NCI-H1436 treated with DMSO at 0.1 percent for 48 hours (cell line): ENCODE results near the gene SEL1L3.

ENCODE experiments used
- DNase-seq: peaks from one replicate; lab custom pipeline; 2025; lab: John Stamatoyannopoulos, UW

Gene SEL1L3

DNA sequence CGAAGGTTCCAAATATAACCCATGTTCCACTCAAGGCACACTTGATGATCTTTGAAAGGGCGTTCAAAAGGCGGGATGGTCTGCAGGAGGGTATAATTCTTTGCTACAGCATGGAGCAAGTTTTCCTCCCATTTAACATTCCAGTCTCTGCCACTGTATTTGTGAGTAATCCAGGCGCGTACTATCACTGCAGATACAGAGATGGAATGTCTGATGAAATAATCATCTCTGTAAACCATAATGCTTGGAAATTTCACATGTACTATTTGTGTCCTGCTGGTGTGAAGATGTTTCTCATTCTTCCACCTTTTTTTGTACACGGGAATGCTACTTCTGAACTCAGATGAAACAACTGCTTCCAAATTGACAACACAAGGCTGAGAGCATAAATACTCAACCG, 15.5 kb downstream of the SEL1L3 start:
- DNase-seq = no peak

DNA sequence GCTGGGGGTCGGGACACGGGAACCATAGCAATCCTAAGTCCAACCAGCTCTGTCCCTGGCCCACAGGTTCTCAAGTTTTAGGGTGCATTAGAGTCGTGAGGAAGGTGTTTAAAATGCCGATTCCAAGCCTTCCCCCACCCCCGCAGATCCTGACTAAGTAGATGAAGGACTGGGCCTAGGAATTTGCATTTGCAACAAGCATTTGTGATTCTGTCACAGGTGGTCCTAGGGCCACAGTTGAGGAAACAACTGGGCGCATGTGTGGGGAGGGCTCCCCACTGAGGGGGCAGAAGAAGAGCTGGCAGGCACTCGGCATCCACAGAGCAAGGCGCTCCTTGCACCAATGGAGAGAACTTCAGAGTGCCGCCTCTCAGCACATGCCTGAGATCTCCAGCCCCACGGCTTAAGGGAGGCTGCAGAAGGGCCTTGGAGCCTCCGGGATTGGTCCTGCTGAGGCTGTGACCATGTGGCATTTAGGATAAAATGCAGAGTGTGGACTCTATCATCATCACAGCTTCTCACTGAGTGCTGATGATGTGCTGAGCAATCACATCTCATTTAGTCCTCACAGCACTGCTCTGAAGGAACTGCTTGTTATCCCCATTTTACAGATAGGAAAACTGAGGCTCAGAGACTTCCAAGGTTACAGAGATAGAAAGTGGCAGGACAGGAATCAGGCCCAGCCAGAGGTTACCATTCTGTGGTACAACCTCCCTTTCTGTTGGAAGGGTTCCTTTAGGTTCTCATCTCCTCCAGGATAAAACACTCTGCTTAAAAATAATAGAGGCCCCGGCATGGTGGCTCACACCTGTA, 16.7 kb downstream of the SEL1L3 start:
- no peak for DNase-seq

DNA sequence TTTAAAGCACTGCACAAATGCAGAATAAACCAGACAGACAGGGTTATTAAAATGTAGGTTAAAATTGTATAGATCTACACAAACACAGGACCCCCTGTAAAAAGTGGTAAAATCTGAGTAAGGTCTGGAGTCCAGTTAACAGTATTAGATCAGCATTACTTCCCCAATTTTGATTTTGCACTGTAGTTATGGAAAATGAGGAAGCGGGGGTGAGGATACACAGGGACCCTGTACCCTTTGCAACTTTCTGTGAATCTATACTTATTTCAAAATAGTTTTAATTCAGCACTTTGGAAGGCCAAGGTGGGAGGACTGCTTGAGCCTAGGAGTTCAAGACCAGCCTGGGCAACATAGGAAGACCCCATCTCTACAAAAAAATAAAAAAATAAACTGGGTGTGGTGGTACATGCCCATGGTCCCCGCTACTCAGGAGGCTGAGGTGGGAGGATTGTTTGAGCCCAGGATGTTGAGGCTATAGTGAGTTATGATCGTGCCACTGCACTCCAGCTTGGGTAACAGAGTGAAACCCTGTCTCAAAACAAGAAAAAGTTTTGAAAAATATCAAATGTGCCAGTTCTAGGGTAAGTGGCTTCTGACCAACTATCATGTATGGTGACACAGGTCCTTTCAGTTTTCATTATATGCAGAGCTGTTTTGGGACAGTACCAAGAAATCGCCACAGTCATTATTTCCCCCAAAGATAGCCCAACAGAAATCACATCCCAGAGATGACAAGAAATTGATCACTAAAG, 17.7 kb downstream of the SEL1L3 start:
- DNase-seq = no peak

DNA sequence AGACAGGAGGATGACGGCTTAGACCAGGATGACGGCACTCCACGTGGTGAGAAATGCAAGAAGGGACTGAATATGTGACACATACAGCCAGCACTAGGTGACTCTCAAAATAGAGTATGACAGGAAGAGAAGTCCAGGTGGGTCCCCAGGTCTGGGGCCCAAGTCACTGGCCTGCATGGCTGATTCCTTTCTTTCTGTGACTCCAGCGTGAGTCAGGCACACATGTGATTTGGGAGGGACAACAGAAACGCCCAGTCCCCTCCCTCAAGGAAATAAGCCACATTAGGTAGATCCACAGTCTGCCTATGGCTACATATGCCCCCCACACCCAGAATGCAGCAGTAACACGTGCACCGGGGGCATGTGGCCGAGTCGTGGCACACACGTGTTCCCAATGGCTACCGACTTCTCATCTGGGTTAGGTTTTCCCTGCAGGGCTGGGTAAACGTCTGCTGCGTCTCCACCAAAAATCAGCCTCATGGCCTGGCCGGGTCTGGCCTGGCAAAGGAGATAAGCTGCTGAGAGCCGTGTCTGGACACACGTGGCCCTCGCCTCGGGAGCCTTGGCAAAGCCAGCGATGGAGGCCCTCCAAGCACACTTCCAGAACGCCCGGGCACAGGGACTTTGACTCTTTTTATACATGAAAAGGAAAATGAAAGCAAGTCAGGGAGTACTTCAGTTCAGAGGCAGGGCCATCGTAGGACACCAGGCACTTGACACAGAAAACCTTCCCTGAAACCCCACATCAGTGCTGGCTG, 19.3 kb downstream of the SEL1L3 start:
- DNase-seq = no peak

DNA sequence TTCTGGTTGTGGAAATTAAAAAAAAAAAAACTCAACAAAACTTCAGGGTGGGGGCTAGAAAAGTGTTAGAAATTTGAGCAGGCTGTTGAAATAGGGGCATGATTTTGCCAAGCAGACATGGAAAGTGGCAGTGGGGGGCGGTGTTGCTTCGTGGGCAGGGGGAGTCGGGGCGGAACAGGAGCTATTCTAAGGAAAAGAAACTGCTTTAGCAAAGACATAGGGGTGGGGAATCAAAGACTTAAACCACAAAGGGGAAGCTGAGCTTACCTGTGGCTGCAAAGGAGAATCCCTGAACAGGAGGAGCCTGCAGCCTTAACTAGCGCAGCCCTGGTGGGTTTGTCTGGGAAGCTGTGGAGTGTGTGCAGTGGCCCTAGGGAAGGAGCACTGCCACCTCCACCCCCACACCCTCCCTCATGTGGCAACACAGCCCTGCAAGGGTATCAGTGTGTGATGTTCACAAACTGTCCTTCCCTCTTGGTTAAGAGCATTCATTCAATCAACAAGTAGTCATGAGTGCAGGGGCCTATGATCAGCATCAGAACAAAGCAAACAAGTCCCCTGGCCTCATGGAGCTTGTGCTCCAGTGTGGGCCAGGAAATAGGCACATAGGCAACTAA, 20.5 kb downstream of the SEL1L3 start:
- DNase-seq = no peak

DNA sequence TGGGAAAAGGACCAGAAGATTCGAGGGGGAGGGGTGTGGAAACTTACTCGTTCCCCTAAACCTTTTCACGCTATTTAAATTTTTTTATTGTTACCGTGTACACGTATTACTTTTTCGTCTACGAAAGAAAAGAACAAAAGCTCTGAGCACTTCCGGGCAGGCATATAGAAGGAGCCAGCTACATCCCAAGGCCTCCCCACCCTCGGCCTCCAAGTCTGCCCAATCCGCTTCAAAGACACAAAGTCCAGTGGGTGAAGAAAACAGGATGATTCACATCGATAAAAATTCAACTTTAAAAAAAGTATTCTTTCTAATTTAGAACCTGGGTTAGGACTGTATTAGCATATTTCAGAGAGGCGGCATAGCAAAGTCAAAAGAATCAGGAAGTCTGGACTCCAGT, 23.1 kb downstream of the SEL1L3 start:
- no peak for DNase-seq

DNA sequence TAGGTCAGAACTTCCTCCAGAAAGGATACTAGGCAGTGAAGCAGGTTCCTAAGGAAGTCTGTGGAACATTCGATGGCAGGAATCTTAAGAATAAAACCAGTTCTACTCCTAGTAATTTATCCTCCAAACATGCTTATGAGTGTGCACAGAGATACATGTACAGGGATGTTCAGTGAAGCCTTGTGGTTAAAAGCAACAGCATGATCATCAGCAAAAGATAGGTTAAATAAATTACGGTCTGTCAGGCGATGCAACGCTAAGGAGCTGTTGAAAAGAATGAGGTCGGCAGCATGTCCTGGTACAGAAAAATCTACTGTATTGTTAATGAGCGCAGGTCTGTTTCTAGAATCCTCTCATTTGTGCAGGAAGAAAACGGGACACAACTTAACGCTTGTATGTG, 23.6 kb downstream of the SEL1L3 start:
- DNase-seq = no peak

DNA sequence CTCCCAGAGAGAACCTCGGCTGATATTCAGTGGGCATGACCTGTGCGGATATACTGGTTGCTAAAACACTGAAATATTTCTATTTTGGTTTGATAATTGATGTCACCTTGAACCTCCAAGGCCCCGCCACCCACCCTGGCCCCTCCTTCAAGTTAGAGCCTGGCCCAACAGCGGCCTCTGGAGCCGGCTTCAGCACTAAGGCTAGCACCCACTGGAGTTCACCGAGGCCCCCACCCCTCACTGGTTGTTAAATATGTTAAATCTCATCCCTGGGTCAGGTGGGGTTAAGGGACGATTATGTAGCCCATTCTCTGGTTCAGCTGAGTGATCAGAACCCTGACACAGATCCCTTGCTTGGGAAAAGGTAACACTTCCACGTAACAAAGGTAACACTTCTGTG, 24.3 kb downstream of the SEL1L3 start:
- DNase-seq = no peak

DNA sequence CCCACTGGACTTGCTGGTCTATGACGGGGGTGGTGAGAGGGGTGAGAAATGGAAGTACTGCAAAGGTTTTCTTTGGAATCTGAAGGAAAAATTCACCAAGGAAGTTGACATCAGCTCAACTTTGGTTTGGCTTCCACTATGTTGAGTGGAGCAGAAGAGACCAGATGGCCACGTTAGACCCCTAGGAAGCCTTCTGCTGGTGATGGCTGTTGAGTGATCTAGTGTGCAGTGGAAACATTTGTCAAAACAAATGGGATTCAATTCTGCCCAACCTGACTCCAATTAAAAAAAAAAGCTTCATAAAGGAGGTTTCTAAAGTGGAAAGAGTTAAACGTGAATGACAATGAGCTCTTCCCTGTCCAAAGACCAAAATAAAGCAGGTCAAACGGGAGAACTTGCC, 25.7 kb downstream of the SEL1L3 start:
- DNase-seq = no peak

DNA sequence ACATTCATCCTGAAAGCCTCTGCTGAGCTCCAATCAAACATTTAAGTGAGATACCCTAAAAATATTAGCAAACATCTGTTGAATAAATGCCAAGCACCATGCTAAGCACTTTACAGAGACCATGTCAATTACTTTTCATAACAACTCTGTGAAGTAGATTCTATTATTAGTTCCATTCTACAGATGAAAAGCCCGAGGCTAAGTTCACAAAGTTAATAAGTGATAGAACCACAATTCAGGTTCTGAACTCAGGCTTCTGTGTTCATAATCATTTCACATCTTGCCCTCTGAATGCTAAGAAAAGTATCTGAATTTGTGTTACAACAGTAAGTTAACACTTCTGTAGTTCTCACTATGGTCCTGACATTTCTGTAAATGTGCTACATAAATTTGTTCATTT, 27.4 kb downstream of the SEL1L3 start:
- no peak for DNase-seq

DNA sequence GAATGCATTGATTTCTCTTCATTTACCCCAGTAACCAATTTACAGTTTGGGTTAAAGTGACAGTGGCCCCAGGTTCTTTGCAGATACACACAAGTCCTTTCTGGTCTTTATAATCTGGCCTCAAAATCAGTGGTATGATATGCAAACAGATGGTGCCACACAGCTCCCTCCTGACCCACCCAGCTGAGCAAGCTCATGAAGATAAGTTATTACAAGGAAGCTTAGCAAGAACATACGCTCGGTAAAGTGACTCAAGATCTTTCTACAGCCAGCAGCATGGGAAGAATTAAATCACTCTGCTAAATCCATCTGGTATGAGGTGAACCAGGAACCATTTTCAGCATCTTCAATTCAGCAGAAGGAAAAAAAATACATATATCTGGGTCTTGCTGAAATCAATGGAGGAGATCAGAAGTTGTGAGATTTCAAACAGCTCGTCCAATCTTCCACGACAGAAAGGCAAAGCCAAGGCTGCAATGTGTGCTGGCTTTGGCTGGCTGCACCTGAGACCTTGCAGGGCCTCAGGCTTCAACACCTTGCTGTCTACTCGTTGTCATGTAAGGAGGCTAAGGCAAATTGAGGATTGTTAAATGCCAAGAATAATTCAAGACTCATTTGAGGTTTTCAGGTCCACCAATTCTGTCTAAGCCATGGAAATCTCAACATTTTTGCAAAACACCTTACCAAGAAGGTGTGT, 28.2 kb downstream of the SEL1L3 start:
- no peak for DNase-seq

DNA sequence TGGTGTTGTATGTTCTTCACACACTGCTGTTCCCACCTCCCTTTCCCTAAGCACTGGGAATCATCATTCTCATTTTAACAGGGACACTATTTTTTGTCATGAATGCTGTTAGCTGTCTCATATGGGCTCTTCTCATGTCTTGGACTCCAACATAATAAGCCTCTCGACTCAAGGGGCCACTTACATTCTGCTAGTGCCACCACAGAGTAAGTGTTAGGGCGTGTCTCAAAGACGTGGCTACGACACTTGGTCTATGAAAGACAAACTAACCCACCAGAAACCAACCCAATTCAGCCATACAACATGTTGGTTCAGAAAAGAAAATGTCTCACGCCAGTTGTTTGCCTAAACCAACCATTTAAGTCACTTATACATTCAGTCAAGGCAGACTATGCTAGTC, 32.2 kb downstream of the SEL1L3 start:
- no peak for DNase-seq

DNA sequence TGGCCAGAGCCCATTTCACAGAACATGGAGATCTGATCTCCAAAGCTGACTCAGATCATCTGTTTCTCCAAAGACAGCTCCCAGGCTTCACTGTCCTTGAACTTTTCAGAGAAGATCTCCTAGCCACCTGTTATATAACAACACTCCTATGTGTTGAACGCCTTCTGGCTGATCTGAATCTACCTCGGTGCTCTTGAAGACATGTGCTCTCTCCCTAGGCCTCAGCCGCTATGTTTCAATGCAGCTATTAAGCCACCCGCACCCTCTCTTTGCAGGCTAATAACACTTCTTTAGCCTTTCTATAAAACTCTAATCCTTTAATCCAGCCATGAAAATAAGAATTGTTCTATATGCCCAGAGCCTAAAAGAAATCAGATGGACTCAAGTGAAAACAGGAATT, 34.9 kb downstream of the SEL1L3 start:
- DNase-seq = no peak

DNA sequence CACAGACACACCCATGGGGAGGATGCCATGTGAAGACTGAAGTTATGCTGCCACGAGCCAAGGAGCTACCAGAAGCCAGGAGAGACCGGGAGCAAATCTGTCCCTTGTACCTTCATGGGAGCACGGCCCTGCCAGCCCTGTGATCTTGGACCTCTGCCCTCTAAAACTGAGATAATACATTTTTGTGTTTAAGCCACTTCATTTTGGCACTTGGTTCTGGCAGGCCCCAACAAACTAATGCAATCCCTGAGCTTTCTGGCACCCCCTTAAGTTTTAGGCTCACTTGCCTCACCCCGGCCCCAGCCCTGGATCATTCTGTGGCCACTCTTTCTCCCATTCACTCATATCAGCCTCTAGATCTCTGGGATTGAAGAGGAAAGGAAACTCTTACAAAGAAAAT, 35.4 kb downstream of the SEL1L3 start:
- DNase-seq = no peak

DNA sequence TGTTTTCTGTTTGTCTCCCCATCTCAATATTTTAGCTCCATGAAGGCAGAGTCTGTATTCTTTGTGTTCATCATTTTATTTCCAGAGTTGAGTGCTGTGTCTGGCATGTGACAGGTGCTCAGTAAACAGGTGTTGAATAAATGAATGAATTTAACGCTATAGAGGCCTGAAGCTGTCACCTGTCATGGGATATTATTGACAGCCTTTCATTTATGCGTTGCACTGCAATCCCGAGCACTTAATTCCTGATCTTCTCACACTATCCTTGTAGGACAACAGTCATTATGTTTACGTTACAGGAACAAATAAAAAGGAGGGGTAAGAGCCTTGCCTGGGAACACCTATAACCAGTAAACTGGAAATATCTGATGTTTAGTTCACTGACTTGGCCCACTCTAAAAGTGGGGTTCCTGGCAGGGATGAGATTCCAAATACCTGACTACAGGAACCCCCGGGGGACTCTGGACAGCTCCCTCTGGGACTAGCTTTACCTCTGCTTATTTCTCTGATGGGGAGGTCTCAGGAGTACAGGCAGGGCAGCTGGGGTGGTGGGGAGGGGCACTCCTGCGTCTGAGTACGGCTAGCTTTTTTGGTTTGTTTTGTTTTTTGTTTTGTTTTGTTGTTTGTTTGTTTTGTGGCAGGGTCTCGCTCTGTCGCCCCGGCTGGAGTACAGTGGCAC, 36.6 kb downstream of the SEL1L3 start:
- no peak for DNase-seq

DNA sequence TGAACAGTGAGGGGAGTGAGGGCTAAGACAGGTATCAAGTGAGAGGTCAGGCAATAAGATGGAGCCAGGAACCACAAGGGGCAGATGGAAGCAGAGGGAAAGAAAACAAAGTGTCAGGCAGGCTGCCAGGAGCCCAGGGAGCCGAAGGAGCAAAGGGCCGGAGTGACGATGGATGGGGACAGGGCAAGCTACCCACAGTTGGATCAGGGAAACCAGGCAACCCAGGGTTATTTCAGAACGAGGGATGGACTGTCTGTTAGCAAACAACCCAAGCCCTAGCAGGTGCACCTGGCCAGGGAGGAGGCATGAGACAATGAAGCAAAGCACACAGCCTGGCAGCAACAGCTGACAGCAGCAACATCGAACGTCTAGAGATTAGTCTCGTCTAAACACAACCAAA, 39.2 kb downstream of the SEL1L3 start:
- no peak for DNase-seq

DNA sequence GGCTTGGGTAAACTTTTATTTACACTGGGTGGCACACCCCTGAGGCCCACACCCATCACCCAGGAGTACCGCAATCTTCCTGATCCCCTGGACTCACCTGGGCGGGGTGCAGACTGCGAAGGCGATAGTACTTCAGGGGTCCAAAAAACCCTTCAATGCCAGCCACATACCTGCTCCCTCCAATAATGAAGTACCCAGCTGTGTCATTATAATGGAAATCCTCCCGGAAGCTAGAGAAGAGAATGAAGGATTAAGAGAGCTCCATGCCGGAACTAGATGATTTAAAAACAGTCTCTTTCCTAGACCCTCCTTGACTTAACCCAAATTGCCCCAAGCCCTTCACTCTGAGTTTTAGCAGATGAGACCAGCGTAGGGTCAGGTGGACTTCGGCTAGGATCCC, 40.9 kb downstream of the SEL1L3 start:
- DNase-seq = no peak

DNA sequence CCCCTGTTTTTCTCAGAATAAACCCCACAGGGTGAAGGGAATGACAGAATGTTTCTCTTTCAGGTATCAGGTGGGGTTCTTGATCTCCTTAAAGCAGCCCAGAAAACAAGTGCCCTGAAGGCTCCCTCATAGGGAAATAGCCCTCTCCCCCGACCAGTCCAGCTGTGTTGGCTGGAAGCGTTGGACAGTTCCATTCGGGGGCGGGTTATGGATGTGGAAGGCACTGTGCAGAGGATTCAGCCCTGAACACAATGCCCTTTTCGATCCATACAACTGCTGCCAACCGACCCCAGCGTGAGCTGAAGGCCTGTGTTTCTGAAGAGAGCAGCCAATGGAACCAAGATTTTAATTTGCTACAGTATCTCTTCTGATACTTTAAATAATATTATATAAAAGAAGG, 41.5 kb downstream of the SEL1L3 start:
- DNase-seq = no peak

DNA sequence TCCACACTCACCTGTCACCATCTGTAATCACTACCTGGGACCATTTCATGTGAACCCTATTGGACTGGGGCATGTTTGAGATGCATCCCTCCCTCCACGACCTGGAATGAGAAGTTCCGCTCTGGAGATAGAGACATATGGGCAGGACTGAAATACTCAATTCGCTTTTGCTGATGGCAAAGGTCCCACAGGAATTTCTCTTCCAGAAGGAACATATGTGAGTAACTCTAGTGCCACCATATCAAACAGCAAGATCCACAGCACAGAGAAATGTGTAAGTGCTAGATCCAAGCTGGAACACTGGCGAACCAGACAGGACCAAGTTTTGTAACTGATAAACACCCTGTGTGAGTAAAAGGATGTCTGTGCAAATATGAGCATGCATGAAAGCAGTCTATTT, 43.9 kb downstream of the SEL1L3 start:
- no peak for DNase-seq

DNA sequence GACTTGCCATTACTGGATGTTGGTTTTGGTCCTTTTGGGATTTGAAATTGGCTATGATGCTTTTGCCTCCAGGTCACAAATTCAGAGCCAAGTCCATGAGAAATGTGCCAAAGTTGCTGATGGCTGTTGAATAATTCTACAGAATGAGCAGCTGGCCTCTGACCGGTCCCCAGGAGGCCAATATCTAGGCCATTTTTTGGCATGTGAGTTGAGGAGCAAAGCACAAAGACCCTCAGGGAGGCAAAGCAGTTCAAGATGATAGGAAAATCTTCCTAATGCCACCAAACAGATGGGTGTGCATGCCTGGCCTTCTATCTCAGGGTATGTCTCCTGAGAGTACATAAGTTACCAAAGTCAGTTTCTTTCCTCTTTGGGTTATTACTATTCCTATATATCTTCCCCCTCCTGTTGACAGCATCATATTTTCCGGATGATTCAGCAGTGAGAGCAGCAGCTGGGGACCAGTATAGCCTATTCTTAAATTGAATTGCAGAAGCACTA, 44.4 kb downstream of the SEL1L3 start:
- DNase-seq = no peak

DNA sequence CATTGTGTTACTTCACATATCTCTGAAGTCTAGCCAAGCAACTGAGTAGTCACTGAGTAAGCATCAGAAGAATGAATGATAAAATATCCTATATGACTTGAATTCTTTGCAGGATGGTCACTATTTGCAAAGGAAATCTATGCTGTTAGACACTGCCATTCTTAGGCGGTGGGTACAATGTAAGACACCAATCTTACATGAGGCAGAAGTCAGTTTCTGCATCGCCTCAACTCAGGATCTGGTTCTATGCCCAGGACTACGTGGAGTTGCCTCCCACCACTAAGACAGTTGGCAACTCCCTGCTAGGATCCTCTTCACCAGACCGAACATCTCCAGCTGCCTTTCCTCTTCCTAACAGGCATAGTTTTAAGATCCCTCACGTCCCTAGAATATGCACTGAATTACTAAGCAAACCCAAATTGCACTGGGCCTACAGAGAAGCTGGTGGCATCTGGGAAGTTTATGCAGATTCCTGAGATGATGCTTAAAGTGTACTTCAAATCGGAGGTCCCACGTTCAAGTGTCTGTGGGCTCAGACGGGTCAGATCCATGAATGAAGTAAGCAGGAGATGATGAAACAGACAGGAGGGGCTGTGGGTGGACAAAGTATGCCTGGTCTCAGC, 45.6 kb downstream of the SEL1L3 start:
- no peak for DNase-seq
